Measurements from ENCODE around the gene PRR19.
A peak's percentile ranks its signal among the peaks of the same experiment; 100 is the strongest.

The PRR19 gene

GRCh38 chr19:42271861-42272534, 29.9 kb upstream of the PRR19 start:
- no peak for DNase-seq (ENCODE audit: low spot score)
- Histone ChIP-seq H3K4me3 (ENCODE audit: low read length in 2 of 2) (no peak overlapping the region), H2AFZ (ENCODE audit: low read length) (no peak overlapping the region), H3K79me1 (ENCODE audit: low read depth, low read length) (peaks cover 20% of the 10 kb centered on the region), H3K4me2 (ENCODE audit: insufficient read depth, low read length, poor library complexity, severe bottlenecking) (no peak overlapping the region), H4K91ac (ENCODE audit: low read depth, low read length, poor library complexity) (peak overlapping the region; percentile 22), H3K27ac (replicated peaks; ENCODE audit: low read length) (no peak overlapping the region), H2BK15ac (ENCODE audit: low read length) (no peak overlapping the region), H3K4me1 (ENCODE audit: control insufficient read depth in 2 of 2, insufficient read depth in 1 of 2, low read depth in 1 of 2, low read length in 2 of 2) (peaks cover 12 to 19% of the 10 kb centered on the region in 2 donors), H3K18ac (ENCODE audit: low read length) (no peak overlapping the region), H3K4ac (ENCODE audit: low read length) (no peak overlapping the region), H3K14ac (ENCODE audit: low read length) (peak overlapping the region; percentile 17), H2BK12ac (ENCODE audit: low read length) (no peak overlapping the region), H3K27me3 (ENCODE audit: control insufficient read depth in 3 of 3, insufficient read depth in 3 of 3, low read depth in 1 of 3, low read length in 3 of 3) (no peaks in the 10 kb centered on the region), H2AK5ac (ENCODE audit: low read depth, low read length) (peak overlapping the region; percentile 43), H2BK5ac (ENCODE audit: low read length) (peak overlapping the region; percentile 53), H3K23ac (ENCODE audit: low read depth, low read length, poor library complexity) (no peak overlapping the region), H4K8ac (ENCODE audit: low read depth, low read length) (no peak overlapping the region), H3K9ac (ENCODE audit: low read depth, low read length, poor library complexity) (no peak overlapping the region), H2BK120ac (ENCODE audit: low read depth, low read length) (no peak overlapping the region), H3K36me3 (replicated peaks in 1 of 2; ENCODE audit: control insufficient read depth in 2 of 2, insufficient read depth in 2 of 2, low read length in 2 of 2) (peaks cover 16 to 40% of the 10 kb centered on the region in 2 donors), H3K9me3 (replicated peaks in 1 of 2; ENCODE audit: control insufficient read depth in 2 of 2, insufficient read depth in 1 of 2, low read depth in 1 of 2, low read length in 2 of 2) (no peaks in the 10 kb centered on the region)
- no CpG with 5 or more reads among the region's 35 CpGs for WGBS, 2 donors (ENCODE audit: extremely low coverage in 2 of 2, insufficient read length in 2 of 2, insufficient replicate concordance in 1 of 2)

- H4K8ac ChIP-seq (ENCODE audit: low read depth, low read length): no peak overlapping the region
- no peak overlapping the region for H2AK5ac ChIP-seq (ENCODE audit: low read depth, low read length)
- no peaks in the 10 kb centered on the region for H3K9me3 ChIP-seq (replicated peaks in 1 of 2; ENCODE audit: control insufficient read depth in 2 of 2, insufficient read depth in 1 of 2, low read depth in 1 of 2, low read length in 2 of 2)
- no peak overlapping the region for H2BK120ac ChIP-seq (ENCODE audit: low read depth, low read length)
- H3K18ac ChIP-seq (ENCODE audit: low read length): no peak overlapping the region
- no peak overlapping the region for H2BK15ac ChIP-seq (ENCODE audit: low read length)
- DNase-seq (ENCODE audit: low spot score): no peak
- peaks cover 12 to 17% of the 10 kb centered on the region in 2 donors for H3K4me1 ChIP-seq (ENCODE audit: control insufficient read depth in 2 of 2, insufficient read depth in 1 of 2, low read depth in 1 of 2, low read length in 2 of 2)
- no peak overlapping the region for H3K4ac ChIP-seq (ENCODE audit: low read length)
- H2BK5ac ChIP-seq (ENCODE audit: low read length): peak overlapping the region; percentile 53
- no peak overlapping the region for H3K4me2 ChIP-seq (ENCODE audit: insufficient read depth, low read length, poor library complexity, severe bottlenecking)
- no peak overlapping the region for H3K14ac ChIP-seq (ENCODE audit: low read length)
- H2BK12ac ChIP-seq (ENCODE audit: low read length): no peak overlapping the region
- peaks cover 21% of the 10 kb centered on the region for H3K79me1 ChIP-seq (ENCODE audit: low read depth, low read length)
- no peak overlapping the region for H3K27ac ChIP-seq (replicated peaks; ENCODE audit: low read length)
- no peak overlapping the region for H4K91ac ChIP-seq (ENCODE audit: low read depth, low read length, poor library complexity)
- H3K9ac ChIP-seq (ENCODE audit: low read depth, low read length, poor library complexity): no peak overlapping the region
- WGBS, 2 donors (ENCODE audit: extremely low coverage in 2 of 2, insufficient read length in 2 of 2, insufficient replicate concordance in 1 of 2): no CpG with 5 or more reads among the region's 9 CpGs
- peak overlapping the region; percentile 20 for H3K23ac ChIP-seq (ENCODE audit: low read depth, low read length, poor library complexity)
- no peak overlapping the region for H3K4me3 ChIP-seq (ENCODE audit: low read length in 2 of 2)
- H3K27me3 ChIP-seq (ENCODE audit: control insufficient read depth in 3 of 3, insufficient read depth in 3 of 3, low read depth in 1 of 3, low read length in 3 of 3): no peaks in the 10 kb centered on the region
- H3K36me3 ChIP-seq (replicated peaks in 1 of 2; ENCODE audit: control insufficient read depth in 2 of 2, insufficient read depth in 2 of 2, low read length in 2 of 2): peaks cover 16 to 40% of the 10 kb centered on the region in 2 donors
- H2AFZ ChIP-seq (ENCODE audit: low read length): no peak overlapping the region
Measured at GRCh38 chr19:42272535-42272897, 29.4 kb upstream of the PRR19 start.

- Histone ChIP-seq H4K8ac (ENCODE audit: low read depth, low read length) (no peak overlapping the region), H3K14ac (ENCODE audit: low read length) (no peak overlapping the region), H2BK15ac (ENCODE audit: low read length) (no peak overlapping the region), H4K91ac (ENCODE audit: low read depth, low read length, poor library complexity) (no peak overlapping the region), H3K23ac (ENCODE audit: low read depth, low read length, poor library complexity) (peak overlapping the region; percentile 20), H3K79me1 (ENCODE audit: low read depth, low read length) (peaks cover 24% of the 10 kb centered on the region), H3K4ac (ENCODE audit: low read length) (no peak overlapping the region), H3K27ac (replicated peaks; ENCODE audit: low read length) (no peak overlapping the region), H3K9me3 (replicated peaks in 1 of 2; ENCODE audit: control insufficient read depth in 2 of 2, insufficient read depth in 1 of 2, low read depth in 1 of 2, low read length in 2 of 2) (no peaks in the 10 kb centered on the region), H3K4me3 (ENCODE audit: low read length in 2 of 2) (no peak overlapping the region), H3K18ac (ENCODE audit: low read length) (no peak overlapping the region), H3K4me2 (ENCODE audit: insufficient read depth, low read length, poor library complexity, severe bottlenecking) (no peak overlapping the region), H3K9ac (ENCODE audit: low read depth, low read length, poor library complexity) (no peak overlapping the region), H2BK120ac (ENCODE audit: low read depth, low read length) (no peak overlapping the region), H2BK12ac (ENCODE audit: low read length) (no peak overlapping the region), H2AK5ac (ENCODE audit: low read depth, low read length) (no peak overlapping the region), H3K27me3 (ENCODE audit: control insufficient read depth in 3 of 3, insufficient read depth in 3 of 3, low read depth in 1 of 3, low read length in 3 of 3) (no peaks in the 10 kb centered on the region), H2AFZ (ENCODE audit: low read length) (no peak overlapping the region), H2BK5ac (ENCODE audit: low read length) (no peak overlapping the region), H3K4me1 (ENCODE audit: control insufficient read depth in 2 of 2, insufficient read depth in 1 of 2, low read depth in 1 of 2, low read length in 2 of 2) (peaks cover 8 to 14% of the 10 kb centered on the region in 2 donors), H3K36me3 (replicated peaks in 1 of 2; ENCODE audit: control insufficient read depth in 2 of 2, insufficient read depth in 2 of 2, low read length in 2 of 2) (peaks cover 16 to 40% of the 10 kb centered on the region in 2 donors)
- no CpG with 5 or more reads among the region's 23 CpGs for WGBS, 2 donors (ENCODE audit: extremely low coverage in 2 of 2, insufficient read length in 2 of 2, insufficient replicate concordance in 1 of 2)
- DNase-seq (ENCODE audit: low spot score): no peak
Measured at GRCh38 chr19:42272989-42273406, 28.9 kb upstream of the PRR19 start.

GRCh38 chr19:42273407-42274064, 28.4 kb upstream of the PRR19 start:
- Histone ChIP-seq H3K4me3 (ENCODE audit: low read length in 2 of 2) (no peak overlapping the region), H4K8ac (ENCODE audit: low read depth, low read length) (no peak overlapping the region), H3K9me3 (replicated peaks in 1 of 2; ENCODE audit: control insufficient read depth in 2 of 2, insufficient read depth in 1 of 2, low read depth in 1 of 2, low read length in 2 of 2) (no peaks in the 10 kb centered on the region), H3K18ac (ENCODE audit: low read length) (no peak overlapping the region), H3K9ac (ENCODE audit: low read depth, low read length, poor library complexity) (peak overlapping the region; percentile 30), H4K91ac (ENCODE audit: low read depth, low read length, poor library complexity) (no peak overlapping the region), H3K27ac (replicated peaks; ENCODE audit: low read length) (no peak overlapping the region), H3K4me2 (ENCODE audit: insufficient read depth, low read length, poor library complexity, severe bottlenecking) (no peak overlapping the region), H2BK12ac (ENCODE audit: low read length) (no peak overlapping the region), H2BK5ac (ENCODE audit: low read length) (no peak overlapping the region), H2AFZ (ENCODE audit: low read length) (no peak overlapping the region), H3K27me3 (ENCODE audit: control insufficient read depth in 3 of 3, insufficient read depth in 3 of 3, low read depth in 1 of 3, low read length in 3 of 3) (no peaks in the 10 kb centered on the region), H3K23ac (ENCODE audit: low read depth, low read length, poor library complexity) (no peak overlapping the region), H2BK15ac (ENCODE audit: low read length) (no peak overlapping the region), H3K14ac (ENCODE audit: low read length) (no peak overlapping the region), H3K79me1 (ENCODE audit: low read depth, low read length) (peaks cover 25% of the 10 kb centered on the region), H3K36me3 (replicated peaks in 1 of 2; ENCODE audit: control insufficient read depth in 2 of 2, insufficient read depth in 2 of 2, low read length in 2 of 2) (peaks cover 16 to 40% of the 10 kb centered on the region in 2 donors), H3K4me1 (ENCODE audit: control insufficient read depth in 2 of 2, insufficient read depth in 1 of 2, low read depth in 1 of 2, low read length in 2 of 2) (peaks cover 8 to 14% of the 10 kb centered on the region in 2 donors), H3K4ac (ENCODE audit: low read length) (no peak overlapping the region), H2AK5ac (ENCODE audit: low read depth, low read length) (no peak overlapping the region), H2BK120ac (ENCODE audit: low read depth, low read length) (no peak overlapping the region)
- DNase-seq (ENCODE audit: low spot score): no peak
- 100% methylated on average over 2 of the region's 43 CpGs; no CpG with 5 or more reads in 1 of the 2 donors for WGBS, 2 donors (ENCODE audit: extremely low coverage in 2 of 2, insufficient read length in 2 of 2, insufficient replicate concordance in 1 of 2)
